GOT3 (cell line): ENCODE measurements around the gene DNAJC10.

ENCODE experiments used
- DNase-seq: peaks from one replicate; lab custom pipeline; 2025; ENCODE audit warnings: mixed read lengths; lab: John Stamatoyannopoulos, UW

The DNAJC10 gene

DNA sequence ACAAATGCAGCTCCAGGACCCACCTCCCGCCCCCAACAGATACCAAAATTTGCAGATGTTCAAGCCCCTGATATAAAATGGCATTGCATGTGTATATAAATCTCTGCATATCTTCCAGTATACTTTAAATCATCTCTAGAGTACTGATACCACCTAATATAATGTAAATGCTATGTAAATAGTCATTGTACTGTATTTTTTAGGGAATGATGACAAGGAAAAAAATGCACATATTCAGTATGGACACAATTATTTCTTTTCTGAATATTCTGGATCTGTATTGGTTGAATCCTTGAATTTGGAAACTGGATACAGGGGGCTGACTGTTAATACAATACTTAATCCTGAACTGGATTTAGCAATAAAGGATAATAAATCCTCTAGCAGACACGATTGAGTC, 82.7 kb downstream of the DNAJC10 start:
- no peak for DNase-seq

DNA sequence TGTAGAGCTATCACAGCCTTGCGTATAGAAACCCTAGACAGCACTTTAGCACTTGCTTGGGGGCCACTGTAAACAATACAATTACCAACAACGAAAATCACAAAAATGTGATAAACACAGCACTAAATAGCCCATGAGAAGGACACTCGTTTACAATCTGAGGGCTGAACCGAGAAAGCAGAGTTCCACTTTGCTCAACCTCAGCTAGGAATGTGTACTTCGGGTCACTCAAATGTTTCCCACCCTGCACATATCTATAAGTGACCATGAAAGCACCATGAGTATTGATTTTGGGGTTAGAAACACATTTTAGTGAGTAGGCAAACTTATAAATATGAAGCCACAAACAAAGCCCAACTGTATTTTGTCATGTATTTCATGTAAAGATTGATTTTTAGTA, 88.1 kb downstream of the DNAJC10 start:
- no peak for DNase-seq

DNA sequence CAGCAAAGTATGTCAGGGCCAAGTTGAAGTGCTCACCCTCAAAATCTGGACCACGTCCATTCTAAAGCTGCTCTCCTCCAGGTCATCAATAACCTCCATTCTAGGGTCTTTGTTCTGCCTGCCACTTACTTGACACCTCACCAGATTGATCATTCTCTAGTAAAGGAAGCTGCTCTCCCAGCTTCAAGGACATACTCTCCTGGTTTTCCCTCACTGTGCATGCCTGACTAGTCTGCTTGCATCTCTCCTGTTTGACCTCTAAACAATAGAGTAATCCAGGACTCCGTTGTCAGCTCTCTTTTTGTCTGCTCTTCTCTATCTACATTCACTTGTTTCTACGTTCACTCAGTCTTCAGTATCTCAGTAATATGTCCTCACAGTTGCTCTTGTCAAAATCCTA, 91.3 kb downstream of the DNAJC10 start:
- no peak for DNase-seq

DNA sequence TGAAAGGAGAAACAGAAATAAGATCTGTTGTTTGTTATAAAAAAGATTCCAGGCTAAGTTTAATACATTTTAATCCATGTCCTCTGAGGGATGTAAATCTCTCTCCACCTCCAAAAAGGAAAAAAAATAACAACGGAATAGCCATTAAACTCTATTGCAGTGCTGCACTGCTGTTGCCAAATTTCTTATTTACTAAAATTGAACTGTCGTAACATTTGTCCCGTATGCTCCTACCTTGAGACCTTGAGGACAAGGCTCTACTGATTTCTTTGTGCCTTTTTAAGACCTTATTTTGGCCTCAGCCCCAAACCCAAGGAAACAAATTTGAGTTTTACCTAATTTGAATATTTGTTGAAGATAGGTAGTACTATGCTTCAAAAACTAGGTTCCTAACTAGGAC, 94.0 kb downstream of the DNAJC10 start:
- no peak for DNase-seq

DNA sequence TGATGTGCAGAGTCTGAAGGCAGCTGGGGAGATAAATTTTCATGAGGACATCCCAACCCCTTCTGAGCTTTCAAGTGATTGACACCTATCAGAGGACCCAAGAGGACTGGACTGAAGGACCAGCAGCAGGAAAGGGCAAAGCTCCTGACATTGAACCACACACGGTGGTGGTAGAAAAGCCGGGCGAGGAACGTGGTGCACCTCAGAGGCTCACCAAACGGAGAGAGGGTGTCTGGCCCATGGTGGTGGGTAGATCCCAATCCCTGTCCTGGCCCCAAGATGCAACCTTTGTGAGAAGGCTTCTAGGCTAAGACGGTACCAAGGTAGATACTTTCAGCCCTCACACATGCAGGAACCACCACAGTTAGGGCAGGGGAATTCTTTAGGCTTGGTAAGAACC, 98.3 kb downstream of the DNAJC10 start:
- DNase-seq = no peak

DNA sequence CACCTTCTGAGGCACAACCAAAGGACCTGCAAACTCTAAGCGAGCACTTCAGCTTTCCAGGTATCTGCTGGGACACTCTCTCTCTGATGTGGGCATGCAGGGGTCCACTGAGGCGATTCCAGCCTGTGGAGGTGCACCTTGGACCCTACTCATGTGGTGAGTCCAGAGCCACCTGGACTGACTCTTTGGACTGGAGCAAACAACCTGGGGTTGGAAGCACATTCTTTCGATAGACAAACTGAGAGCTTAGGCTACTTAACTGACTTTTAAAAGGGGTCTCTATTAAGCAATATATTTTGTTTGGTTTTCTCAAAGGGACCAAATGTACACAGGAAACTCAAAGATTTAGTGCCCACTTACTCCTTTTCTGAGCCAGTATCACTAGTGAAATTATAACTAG, 98.7 kb downstream of the DNAJC10 start:
- DNase-seq = no peak

DNA sequence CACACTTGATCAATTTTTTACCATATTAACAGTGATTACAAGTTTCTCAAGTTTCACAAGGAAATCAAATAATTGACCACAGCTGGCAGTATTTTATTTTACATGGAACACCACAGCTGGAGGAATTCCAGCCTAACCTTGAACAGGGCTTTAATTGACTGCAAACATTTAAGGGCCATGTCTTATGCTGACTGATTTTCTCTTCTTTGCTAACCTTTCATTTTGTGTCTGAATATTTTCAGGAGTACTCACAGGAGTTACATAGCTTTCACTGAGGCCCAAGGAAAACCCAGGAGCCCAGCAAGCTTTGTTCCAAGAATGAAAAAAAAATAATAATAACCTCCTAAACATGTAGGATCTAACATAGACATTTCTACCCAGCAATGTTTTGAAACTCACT, 100.8 kb downstream of the DNAJC10 start:
- no peak for DNase-seq

DNA sequence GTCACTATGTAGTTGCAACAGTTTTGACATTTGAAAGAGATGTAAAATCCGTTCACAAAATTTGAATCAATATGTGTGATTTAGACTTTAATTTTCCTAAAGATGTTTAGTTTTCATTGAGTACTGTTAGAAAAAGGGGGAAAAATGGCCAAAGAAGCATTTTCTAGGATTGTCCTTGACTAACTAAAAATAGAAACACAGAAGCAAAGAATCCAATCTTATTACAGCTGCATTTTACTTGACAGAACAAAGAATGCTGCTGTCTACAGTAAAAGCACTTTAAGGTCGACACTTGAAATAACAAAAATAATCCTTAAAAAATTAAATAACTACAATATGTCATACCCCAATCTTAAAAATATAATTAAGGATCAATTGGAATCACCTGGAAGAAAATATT, 101.5 kb downstream of the DNAJC10 start:
- no peak for DNase-seq

DNA sequence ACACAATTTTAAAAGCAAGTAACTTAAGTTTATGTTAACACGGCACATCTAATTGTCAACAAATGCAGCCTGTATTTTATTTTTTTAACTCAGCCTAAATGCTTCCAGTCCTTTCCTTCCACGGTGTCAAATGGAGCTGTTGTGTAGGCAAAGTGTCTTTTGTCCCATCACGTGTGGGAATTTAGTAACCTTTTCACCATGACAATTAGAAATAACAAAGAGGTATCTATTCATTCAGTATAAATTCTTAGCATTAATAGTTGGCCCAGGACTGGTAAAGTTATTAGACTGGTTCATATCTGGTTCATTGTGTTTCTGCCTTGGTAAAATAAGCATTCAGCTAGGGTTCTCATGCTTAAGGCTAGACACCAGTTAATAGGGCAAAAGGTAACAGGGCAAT, 102.4 kb downstream of the DNAJC10 start:
- no peak for DNase-seq

DNA sequence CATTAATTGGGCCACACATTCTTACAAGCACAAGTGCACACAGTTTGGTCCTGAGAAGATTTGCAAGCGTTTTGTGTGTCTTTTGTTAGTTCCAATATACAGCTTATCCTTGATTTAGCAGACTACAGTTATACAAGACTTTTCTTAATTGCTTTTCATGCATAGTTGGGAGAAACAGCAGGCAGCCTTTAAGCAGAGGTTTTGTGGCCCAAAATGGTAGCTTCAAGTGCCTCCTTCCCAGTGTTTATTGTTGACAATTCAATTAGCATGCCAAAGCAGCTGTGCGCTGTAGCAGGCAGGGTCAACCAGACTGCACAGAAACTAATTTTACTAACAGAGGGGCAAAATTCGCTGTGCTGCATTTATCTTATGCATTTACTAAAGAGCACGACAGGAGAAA, 102.9 kb downstream of the DNAJC10 start:
- no peak for DNase-seq

DNA sequence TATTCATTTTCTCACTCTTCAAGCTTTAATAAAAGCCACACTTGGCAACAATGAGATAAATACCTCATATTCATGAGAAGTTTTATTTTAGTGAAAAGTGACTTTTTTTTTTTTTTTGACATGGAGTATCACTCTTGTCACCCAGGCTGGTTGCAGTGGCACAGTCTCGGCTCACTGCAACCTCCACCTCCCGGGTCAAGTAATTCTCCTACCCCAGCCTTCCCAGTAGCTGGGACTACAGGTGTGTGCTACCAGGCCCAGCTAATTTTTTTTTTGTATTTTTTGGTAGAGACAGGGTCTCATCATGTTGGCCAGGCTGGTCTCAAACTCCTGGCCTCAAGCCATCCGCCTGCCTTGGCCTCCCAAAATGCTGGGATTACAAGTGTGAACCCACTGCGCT, 103.4 kb downstream of the DNAJC10 start:
- DNase-seq = no peak

DNA sequence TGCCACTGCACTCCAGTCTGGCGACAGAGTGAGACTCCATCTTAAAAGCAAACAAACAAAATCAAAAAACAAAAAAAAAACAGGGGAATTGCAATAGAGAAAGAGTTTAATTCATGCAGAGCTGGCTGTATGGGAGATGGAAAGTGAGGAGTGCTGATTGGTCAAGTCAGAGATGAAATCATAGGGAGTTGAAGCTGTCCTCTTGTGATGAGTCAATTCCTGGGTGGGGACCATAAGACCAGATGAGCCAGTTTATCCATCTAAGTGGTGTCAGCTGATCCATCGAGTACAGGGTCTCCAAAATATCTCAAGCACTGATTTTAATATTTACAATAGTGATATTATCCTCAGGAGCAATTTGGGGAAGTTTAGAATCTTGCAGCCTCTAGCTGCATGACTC, 105.1 kb downstream of the DNAJC10 start:
- no peak for DNase-seq

DNA sequence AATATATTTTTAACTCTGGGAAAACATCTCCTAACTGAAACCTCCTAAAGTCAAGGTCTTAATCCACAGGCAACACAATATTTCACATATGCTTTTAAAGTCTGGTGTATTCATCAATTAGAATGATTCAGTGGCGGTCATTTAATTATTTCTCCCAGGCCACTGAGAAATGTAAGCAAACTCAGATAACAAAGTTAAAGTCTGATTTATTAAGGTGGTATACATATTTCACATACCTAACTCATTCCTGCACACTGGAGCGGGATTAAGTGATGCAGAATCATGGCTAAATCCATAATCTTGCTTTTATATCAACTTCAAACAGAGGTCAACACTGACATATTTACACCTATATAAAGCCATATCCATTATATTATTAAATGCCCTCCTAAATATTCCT, 106.7 kb downstream of the DNAJC10 start:
- no peak for DNase-seq

DNA sequence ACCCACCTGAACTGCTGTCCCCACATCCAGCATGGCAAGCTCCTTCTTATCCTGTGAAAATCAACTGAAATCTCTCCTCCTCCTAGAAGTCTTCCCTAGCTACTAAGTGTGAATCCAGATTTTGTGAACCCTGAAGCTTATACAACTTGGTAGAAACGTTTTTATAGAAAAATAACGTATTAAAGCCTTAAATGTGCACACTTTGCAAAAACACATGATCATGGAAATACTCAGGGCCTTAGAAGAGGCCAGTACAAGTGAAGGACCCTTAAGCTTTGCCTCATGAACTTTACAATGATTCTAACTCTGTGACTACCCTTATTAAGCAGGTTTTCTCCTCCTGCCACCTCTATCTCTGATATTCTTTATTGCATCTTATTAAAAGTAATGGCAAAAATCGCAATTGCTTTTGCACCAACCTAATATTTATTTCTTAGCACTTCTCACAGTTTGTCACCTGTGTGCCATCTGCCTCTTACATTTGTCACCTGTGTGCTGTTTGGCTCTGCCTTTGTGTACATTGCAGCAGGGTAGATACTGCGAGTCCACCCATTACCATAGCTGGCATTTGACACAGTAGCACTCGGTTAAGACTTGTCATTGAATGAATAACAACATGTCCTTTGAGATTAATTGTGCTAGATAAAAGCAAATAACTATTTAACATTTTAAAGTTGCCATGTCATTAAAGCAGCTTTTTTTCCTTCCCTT, 108.2 kb downstream of the DNAJC10 start:
- DNase-seq = no peak

DNA sequence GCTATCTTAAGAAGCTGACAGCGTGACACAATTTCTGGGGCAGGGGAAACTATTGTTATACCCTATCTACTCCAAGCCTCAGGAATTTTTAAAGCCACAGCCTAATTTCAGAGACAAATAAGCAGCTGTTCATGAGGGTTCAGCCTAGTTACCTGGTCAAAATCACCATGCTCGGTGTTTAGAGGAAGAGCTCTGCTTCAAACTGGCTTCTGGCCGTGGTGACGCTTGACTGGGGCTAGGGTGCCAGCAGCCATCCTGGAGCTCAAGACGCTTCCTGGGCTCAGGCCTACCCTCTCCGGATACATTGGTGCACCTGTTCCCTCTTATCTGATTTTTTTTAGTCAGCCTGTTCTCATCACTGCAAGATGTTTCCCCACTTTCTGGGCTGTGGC, 108.7 kb downstream of the DNAJC10 start:
- no peak for DNase-seq

DNA sequence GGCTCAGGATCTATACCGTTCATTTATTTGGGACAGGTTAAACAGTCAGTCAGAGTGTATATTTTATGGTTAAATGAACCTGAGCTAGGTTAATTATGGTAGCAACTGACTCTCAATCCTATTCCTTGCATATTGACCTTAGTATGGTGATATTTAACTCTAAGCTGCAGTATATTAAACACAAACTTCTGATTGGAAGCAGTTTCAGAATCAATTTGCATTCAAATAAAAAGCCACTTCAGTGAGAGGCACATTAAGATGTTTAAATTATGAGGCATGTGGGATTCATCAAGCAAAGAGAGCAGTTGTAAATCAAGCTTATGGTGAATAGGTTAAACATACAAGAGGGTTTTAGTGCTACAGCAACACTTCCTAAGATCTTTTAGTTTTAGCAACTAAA, 110.0 kb downstream of the DNAJC10 start:
- no peak for DNase-seq

DNA sequence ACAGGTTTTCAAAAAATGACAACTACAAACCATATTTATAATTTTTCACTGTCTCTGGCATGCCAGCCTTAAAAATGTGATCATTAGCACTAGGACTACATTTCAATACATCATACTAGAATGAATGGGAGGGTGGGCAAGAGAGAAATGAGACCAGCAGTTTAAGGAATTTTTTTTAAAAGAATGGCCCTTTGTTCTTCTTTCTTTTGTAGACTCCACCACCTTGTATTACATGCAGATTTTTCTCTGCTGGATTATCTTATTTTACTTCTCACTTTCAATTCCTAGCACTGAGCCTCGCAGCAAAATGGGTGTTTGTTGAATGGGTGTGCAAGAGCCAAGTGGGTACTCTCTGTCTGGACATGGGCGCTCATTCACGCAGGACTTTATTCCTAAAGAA, 110.4 kb downstream of the DNAJC10 start:
- no peak for DNase-seq

DNA sequence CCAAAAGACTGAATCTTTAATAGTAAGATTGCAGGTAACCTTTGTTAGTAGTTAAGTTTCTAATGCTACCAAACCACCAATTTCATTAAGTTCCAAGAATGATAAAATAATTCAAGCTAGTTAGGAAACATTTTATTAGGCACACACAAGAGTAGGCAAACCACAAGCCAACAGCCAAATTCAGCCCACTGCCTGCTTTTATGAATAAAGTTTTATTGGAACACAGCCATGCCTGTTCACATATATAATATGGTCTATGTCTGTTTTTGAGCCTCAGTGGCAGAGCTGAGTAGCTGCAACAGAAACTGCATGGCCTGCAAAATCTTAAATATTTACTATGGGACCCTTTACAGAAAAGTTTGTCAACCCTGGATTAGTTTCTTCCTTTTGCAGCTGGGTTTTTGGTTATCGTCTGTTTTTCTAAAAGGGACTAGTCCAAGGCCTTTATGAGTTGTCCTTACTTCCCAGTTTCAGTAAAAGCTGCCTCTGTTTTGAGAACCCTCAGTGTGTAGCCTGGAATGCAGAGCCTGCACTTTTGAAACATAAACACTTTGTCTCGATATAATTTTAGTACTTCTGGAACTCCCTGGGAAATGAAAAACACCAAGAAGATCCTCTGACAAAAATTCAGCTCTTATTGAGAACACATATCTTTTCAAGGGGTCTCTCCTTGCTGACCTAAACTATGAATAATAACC, 111.3 kb downstream of the DNAJC10 start:
- no peak for DNase-seq

DNA sequence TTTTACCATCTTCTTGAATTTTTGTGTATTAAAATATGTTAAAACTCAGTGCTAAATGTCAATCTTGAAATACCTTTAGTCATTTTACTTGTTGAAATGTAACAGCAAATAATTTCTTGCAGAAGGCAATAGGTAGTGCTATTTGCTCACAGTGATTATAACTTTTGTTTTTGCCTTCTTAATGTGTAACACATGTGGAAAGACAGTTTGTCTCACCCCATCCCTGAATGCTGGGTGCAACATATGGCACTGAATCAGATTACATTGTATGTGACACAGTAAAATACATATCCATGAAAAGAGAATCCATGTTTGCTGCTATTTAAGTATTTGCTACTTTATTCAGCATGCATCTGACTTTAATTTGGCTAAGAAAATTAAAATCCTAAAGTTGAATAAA, 115.0 kb downstream of the DNAJC10 start:
- DNase-seq = no peak

DNA sequence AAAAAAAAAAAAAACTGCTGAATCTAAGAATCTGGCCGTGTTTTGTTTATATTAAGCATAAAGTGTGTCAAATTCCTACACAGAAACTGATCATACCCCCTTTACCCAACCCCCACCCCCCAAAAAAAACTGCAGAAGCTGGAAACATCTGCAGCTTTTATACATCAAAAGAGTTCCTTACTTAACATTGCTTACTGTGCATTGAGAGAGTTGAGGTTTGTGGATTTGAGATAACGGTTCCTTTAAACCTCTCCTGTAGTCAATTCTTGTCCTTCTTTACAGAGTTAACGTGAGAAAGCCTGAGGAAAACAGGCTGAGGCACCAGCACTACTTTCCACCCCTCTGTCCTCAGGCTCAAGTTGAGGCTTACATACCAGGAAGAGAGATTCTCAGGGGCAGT, 115.9 kb downstream of the DNAJC10 start:
- no peak for DNase-seq

DNA sequence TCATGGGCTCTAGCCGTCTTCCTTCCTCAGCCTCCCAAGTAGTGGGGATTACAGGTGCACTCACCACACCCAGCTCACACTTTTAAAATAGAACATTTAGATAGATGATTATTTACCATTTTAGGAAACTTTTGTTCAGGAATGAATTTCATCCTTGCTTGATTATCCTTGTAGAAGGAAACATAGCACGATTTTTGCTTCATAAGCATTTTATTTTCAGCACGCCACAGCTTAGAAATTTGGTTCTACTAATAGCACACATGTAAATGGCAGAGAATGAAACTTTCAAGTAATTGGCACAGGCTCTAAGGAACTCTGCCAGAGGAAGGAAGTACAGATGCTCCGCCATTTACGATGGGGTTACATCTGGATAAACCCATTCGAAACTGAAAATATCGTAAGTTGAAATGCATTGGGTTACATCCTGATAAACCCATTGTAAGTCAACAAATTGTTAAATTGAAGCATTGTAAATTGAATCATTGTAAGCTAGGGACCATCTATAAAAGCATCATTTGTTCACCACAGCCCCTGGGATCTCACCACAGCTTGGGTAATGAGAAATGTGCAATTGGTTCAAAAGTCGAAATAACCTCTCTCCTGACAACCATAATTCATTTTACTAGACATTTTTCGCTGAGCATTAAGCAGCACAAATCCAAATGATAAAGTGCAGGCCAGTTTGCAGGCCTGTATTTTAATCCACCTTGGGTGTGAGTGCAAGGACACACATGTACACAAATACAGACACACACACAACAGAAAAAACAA, 117.2 kb downstream of the DNAJC10 start:
- DNase-seq = no peak

DNA sequence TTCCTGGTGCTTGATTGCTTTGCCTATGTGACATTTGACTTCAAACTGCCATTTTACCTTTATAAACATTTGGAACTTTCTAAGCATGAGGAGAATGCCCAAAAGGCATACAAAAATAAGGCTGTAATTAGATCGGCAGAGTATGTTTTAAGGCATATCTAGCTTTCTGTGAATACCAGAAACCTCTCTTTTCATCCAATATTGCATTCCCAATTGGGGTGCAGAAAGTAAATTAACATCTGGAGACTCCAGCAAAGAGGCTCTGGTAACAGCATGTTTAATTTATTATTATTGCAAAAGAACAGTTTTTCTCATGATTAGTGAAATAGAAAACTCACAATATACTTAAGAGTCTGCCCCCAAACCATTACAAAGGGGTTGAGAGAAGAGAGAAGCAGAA, 118.2 kb downstream of the DNAJC10 start:
- no peak for DNase-seq

DNA sequence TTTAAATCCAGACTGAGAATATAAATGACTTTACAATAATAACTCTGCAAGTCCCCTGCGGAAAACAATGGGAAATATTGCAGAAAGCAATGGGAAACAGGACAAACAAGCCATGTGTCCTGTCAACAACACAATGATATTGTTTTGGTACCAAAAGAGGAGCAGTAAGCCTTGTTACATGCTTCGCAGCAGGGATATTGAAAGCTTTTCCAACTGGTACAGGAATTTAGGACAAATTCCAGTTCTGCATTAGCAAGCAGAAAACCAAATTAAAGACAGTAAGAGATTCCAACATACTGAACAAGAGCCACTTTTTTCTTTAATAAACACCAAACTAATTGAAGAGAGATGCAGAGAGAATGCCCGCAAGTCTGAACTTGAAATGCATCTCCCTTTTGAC, 120.4 kb downstream of the DNAJC10 start:
- DNase-seq = no peak
